ENCODE results near the gene PTCH1. TPM values are rescaled to one million over a fixed set of nuclear protein-coding genes. Genes with fewer than 3 reads are reported as not detected.

The PTCH1 gene
- 8.3 TPM for total RNA-seq

- peak; percentile 22 for DNase-seq
These were observed at the start of gene PTCH1 for GRCh38 chr9:95516734-95517558. TSS of gene PTCH1 (minus strand) at chr9:95516971.

GRCh38 chr9:95565982-95566381, 49.2 kb upstream of the PTCH1 start:
- no peak for DNase-seq

DNA sequence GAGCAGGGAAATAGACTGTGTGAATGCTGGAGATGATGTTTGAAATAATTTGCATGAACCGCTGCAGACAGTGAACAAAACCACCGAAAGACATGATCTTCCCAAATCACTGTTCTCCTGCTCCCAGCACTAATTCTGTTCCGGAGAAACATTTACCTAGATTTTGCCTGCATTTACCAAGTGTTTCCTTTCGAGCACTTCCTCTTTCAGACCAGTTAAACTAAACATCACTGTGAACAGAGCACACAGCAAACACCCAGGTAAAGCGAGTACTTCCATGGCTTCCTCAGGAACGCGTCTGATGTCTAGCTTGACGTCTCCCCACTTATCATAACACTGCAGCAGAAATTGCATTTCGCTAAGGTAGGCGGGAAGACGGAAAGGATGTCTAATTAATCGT, 45.1 kb upstream of the PTCH1 start:
- DNase-seq, result no peak

- no peak for DNase-seq
These were observed 40.4 kb upstream of the PTCH1 start for GRCh38 chr9:95557142-95557541.

DNA sequence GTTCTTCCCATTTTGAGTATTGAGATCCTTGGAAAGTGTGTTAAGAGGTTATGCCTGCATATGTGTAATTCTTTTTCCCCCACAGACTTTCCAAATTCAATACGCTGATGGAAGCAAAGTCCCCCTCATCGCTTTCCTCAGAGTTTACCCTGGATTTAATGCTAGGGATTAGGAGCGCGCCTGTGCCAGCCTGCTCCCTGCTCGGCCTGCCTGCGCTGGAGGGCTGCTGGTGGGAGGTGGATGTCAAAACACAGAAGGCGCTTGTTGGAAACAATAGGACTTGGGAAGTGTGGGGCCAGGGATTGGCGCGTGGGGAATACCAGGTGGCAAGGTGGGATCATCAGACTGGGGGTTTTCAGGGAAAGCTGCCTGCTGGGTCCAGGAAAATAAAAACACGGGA, 39.8 kb upstream of the PTCH1 start:
- DNase-seq, result no peak

DNA sequence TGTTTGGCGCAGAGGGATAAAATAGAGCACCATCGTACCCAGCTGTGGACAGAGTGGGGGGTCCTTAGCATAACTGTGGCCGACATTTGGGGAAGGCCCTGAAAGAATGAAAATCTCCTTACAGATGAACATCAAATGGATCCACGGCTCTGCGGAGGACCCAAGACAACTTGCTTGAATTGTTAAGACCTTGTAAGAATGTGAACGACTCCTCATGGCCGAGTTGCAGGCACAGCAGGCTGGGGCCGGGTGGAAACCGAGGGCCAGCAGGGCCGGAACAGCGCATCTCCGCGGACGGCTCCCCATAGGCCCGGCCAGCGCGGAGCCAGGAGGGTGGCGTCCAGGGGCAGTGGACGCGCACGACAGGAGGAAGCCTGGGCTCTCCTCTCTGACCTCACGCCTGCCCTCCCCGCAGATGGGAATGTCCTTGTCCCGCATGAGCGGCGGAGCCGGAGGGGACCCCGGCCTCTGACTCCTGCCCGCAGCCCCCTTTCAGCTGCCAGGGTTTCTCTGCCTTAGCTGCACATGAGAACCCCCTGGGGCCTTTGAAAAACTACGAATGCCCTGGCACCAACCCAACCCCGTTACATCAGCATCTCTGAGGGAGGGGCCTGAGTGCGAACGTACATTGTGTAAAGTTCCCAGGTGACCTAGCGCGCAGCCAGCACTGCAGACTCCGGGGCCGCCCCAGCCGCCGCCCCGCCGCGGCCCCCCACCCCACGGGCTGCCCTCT, 36.2 kb upstream of the PTCH1 start:
- no peak for DNase-seq

DNA sequence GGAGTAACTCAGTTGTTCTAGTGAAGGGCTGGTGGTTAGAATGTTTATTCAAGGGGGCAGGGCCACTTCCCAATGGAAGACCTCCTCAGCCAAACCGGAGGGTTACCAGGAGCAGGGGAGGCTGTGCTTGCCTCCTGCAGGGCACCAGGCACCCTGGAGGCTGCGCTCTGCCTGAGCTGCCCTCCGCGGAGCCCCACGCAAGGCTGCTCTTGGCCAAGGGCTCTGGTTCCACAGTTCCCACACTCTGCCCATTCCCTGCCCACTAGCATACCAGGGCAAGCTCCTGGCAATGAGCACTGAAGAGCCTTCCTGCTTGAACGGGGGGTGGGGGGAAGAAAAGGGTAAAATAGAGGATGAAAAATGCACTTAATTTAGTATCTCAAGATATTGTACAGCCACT, 35.5 kb upstream of the PTCH1 start:
- DNase-seq, result no peak

DNA sequence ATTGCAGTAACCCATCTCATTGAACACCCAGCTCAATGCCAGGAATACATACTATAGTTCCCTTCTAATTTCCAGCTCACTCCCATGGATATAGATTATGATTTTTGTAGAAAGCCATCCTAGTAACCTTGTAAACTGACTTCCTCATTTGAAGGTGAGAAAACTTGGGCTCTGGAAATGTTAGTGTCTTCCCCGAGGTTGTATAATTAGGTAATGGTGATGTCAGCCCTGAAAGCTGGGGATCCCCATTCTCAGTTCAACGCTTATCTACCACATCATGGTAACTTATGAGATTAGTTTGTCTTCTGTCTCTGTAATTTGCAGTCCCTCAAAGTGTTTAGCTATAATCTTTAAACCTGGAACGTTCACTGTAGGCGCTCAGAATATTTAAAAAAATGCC, 34.6 kb upstream of the PTCH1 start:
- DNase-seq, result no peak

- DNase-seq, result no peak
These were observed 29.2 kb upstream of the PTCH1 start for GRCh38 chr9:95545831-95546567.

GRCh38 chr9:95533996-95534680, 17.4 kb upstream of the PTCH1 start:
- no peak for DNase-seq

- DNase-seq, result no peak
These were observed 13.1 kb upstream of the PTCH1 start for GRCh38 chr9:95529910-95530309.

- peak; percentile 56 for DNase-seq
These were observed 12.2 kb upstream of the PTCH1 start for GRCh38 chr9:95528908-95529502.

- DNase-seq, result no peak
These were observed 6.2 kb upstream of the PTCH1 start for GRCh38 chr9:95522871-95523370.

DNA sequence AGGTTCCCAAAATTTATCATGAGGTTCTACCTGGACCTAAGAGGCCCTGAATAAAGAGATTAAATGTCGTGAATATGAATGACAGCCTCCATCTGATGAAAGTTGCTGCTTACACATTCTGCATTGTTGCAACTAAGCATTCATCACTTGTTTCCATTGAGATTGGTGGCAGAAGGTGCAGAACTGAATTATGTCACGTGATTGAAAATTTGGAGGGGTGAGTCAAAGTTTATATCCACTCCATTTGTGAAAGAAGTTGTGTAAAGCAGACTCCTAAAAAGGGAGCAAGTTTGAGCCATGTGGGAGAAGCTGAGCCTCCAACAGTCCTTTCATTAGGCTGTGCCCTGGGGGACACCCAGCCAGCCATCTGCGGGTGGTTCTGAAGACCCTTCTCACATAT, 4.9 kb upstream of the PTCH1 start:
- no peak for DNase-seq

DNA sequence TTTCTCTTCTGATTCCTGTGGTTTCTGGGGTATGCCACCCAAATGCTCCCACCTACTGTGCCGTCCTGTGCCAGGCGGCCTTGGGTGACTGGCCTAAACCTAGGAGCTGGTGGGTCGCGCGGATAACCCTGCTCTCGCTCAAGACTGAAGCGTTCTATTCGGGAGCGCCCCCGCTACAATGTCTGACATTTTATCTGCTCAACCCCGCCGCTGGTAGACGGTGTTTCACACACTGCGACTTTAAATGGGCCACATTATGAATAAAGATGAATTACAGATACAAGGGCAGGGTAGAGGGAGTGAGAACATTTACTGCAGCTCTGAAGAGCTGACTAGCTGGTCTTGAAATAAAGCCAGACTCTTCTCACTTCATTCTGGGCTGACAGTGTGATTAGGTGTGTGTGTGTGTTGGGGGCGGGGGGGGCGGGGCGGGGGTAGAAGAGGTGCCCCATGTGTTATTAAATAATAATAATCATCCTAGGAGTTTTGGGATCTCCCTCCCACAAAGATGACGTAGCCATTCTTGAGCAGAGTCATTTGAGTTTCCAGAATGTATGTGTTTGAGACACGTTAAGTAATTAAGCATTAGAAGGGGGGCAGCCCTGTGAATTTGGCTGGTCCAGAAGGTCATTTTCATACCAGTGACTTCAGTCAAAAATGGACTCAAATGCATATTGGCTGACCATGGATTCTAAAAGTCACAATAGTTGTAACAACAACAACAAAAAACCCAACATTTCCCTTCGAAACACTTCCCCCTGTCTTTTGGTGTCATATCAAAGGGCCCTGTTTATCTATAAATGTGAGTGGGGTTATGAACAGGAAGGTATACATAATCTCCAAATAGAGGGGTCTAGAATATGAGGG, 1.0 kb upstream of the PTCH1 start:
- DNase-seq, result no peak

GRCh38 chr9:95516221-95516733, 494 bp downstream of the PTCH1 start:
- DNase-seq, result no peak

GRCh38 chr9:95515272-95516113, 1.3 kb downstream of the PTCH1 start:
- DNase-seq, result no peak

DNA sequence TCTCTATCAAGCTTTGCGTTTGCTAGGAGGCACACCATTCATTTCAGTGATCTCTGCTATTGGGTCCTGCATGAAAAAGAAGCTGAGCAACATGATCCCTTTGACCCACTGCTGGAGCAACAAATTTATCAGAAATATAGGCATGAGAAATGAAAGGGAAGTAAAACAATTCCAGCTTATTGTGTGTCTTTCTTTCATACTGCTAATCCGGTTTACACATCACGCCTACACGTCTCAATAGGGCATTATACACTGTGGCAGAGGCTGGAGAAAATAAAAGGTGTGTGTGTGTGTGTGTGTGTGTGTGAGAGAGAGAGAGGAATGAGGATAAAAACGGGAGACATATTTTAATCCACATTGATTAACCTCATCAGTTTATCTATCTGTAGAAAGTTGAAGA, 2.4 kb downstream of the PTCH1 start:
- no peak for DNase-seq

GRCh38 chr9:95513711-95514110, 3.1 kb downstream of the PTCH1 start:
- DNase-seq, result no peak

GRCh38 chr9:95512709-95513095, 4.1 kb downstream of the PTCH1 start:
- DNase-seq, result no peak
